Hepatocyte (in vitro differentiated cells): Measurements from ENCODE around the gene UGGT2.

Experiments used
- EZH2 ChIP-seq: fragments of 200-600 bp; sonication (generic); IDR thresholded peaks from 2 replicates; pipeline ENCODE4 v1.6.1; 2016; ENCODE audit warnings: antibody characterized with exemption, mild to moderate bottlenecking, borderline replicate concordance
- EZH2phosphoT487 ChIP-seq: fragments of 200-600 bp; sonication (generic); IDR thresholded peaks from one replicate; pipeline ENCODE4 v1.6.1; 2018; ENCODE audit warnings: antibody characterized with exemption, mild to moderate bottlenecking, low read depth, moderate library complexity; ENCODE audit not compliant: unreplicated experiment, severe bottlenecking
- TF ChIP-seq, protein P1 (sequence below): fragments of 200-600 bp; sonication (generic); IDR thresholded peaks from 2 replicates; pipeline ENCODE4 v1.5.1; 2016; ENCODE audit warnings: antibody characterized with exemption, mild to moderate bottlenecking; ENCODE audit not compliant: poor library complexity

DNA sequence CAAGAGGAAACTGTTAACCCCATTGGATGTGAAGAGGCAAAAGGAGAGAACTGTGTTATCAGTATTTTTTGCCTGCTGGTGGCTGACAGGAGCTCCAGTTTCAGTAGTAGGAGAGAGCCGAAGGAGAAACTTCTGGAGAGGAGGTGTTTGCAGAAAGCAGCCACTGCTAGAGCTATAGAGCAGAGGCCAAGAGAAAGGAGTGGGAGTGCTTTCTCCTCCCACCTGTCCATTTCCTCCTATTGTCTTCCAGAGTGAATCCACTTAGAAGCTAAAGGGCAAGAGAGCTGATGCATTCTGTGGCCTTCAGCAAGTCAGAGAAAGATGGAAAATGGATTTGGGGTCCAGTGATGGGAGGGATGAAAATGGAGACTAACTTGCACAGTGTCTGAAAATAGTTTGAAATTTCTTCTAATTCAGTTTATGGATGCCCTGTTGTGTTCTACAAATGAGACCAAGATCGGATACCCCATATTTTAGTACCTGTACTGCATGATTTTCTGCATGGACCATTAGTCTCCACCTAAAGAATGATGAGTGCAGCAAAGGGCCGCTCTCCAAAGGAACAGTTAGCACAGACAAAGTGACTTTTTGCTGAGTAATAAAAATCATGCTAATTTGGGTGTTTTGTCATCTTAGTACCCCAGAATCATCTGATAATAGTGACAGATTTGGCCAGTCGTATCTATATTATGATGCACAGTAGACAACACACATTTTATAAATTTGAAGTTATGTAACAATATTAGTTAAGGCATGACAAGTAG is 47.4 kb upstream of the UGGT2 start:
- no peak for TF ChIP-seq EZH2phosphoT487
- TF ChIP-seq, protein P1, sequence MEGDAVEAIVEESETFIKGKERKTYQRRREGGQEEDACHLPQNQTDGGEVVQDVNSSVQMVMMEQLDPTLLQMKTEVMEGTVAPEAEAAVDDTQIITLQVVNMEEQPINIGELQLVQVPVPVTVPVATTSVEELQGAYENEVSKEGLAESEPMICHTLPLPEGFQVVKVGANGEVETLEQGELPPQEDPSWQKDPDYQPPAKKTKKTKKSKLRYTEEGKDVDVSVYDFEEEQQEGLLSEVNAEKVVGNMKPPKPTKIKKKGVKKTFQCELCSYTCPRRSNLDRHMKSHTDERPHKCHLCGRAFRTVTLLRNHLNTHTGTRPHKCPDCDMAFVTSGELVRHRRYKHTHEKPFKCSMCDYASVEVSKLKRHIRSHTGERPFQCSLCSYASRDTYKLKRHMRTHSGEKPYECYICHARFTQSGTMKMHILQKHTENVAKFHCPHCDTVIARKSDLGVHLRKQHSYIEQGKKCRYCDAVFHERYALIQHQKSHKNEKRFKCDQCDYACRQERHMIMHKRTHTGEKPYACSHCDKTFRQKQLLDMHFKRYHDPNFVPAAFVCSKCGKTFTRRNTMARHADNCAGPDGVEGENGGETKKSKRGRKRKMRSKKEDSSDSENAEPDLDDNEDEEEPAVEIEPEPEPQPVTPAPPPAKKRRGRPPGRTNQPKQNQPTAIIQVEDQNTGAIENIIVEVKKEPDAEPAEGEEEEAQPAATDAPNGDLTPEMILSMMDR: no peak
- no peak for TF ChIP-seq EZH2
